Measurements from ENCODE around the gene ACOXL. TPM values are rescaled to one million over a fixed set of nuclear protein-coding genes. Genes with fewer than 3 reads are reported as not detected.

ACOXL gene
- total and polyA plus RNA-seq, 10 of the 15 experiments (the other 5 are each of a cell fraction or from before 2014, with no cell fraction given), result 0.05 to 1.3 (median 0.71) TPM

DNA sequence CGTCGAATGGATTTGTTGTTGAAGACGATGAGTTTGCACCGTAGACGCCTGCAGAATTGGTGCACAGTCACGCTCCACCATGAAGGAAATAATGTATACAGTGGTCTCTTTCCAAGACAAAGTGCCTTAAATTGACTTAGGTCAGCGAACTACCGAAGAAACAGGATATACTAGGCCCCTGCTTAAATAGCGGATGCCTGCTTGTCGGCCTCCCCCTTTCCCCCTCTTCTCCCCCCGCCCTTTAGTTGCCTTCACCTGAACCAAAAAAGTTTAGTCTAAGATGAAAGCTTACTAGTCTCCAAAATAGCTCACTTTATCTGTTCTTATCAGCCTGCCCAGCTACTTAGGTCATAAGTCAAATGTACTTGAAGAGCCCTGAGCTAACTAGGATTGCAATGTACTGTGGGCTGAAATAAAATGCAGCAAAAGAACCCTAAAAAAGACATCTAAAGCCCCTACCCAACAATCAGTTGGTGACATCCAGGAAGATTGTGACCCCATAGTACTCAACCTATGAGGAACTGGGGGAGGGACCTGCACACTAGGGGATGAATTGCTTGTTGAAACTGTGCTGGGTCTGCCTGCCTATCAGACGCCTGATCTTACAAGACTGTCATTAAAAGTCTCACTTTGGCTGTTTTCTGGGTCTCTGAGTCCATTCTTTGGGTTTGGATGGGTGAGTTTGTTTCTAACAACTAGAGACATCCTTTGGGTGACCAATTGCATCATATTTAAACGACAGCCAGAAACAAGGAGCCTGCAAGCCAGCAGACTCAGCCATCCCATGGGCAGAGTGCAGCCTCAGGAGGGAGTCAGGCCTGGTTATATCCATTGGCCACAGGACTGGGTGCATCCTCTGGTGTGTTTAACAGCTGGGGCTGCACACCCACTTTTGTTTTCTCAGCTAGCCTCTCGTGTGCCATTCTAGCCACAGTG is 14.5 kb downstream of the ACOXL start (continued):
- TF ChIP-seq ZNF687 (IDR thresholded peaks at IDR 0.05), result no peak
- TF ChIP-seq POLR2A (IDR thresholded peaks at IDR 0.05; ENCODE audit: low read depth, low read length), result no peak

DNA sequence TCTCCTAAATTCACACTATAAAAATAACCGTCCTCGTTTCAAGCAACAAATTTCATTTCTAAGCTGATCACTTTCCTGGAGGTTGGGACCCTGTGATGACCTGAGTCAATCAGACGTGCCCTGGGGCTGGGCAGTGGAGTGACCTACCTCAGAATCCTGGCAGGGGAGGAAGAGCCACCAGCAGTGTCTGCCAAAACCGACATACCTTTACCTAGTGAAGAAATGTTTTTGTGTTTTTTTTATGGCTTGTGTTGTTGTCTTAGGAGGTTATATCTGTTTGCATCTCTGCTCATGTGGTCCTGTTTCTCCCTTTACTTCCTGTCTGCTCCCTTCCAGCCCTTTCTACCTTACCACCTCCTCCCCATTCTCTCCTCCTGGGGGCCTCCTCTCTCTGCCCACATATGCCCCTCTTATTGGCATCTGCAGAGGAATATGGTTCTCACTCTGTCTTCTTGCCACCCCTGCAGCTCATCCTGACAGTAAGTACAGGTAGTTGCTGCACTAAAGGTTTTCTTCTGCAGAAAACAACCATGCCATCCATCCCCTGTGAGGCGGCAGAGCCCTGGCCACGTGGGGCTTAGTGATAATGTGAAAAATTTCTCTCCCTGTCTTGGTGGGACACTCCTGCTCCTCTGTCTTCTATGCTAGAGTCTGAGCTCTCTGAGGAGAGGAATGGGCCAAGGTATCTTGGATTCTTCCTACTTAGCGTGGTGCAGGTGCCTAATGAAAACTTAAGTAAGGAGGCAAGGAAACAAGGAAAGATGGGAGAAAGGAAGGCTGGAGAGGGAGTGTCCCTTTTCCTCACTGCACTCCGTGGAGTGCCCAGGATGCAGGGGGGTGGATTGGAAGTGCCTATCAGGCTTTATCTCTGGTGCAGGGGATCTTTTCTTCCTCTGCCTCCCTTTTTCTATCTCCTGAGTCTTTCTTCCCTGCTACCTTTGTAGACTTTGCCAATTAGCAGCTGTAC is 15.4 kb downstream of the ACOXL start:
- in situ Hi-C loops (cut with MboI) (loop anchor here (10.0 kb wide), 1 partner anchor 63 kb away; no protein-coding TSS in a partner anchor), intact Hi-C loops (cut with micrococcal nuclease; ENCODE audit: unreplicated experiment) (loop anchor here (2.0 kb wide), 1 partner anchor 73 kb away; no protein-coding TSS in a partner anchor)
- ChIA-PET POLR2A (interaction anchor here (0.6 to 3.1 kb wide), 7 partner anchors 10 to 73 kb away, joined by 3 to 28 read pairs (median 4); partner anchors contain the start of genes ACOXL and BUB1), SMC1A (ENCODE audit: uncharacterized antibody, unreplicated experiment) (interaction anchor here (0.6 to 15.0 kb wide), 16 partner anchors 10 to 899 kb away, joined by 3 to 251 read pairs (median 4); partner anchors contain the start of gene BUB1), CTCF (interaction anchor here (1.0 to 3.3 kb wide), 8 partner anchors 9 to 461 kb away, joined by 3 to 21 read pairs (median 3); partner anchors contain the start of gene BUB1), RAD21 (ENCODE audit: unreplicated experiment) (interaction anchor here (0.7 to 2.9 kb wide), 12 partner anchors 10 to 90 kb away, joined by 3 to 28 read pairs (median 4); partner anchors contain the start of gene BUB1)
- no peak for DNase-seq (ENCODE audit: low read depth, low spot score)
- ATAC-seq, result peak; percentile 47
- no peaks in the 10 kb centered on the region; the same call in 2 of the 3 replicates for H3K9me3 ChIP-seq (replicated peaks; ENCODE audit: control insufficient read depth, insufficient read depth, low read length)
- 67% methylated on average over 8 of the region's 8 CpGs for whole genome bisulfite sequencing (ENCODE audit: insufficient coverage, insufficient replicate concordance, low lambda C conversion rate, missing lambda C conversion rate)
- no peaks in the 10 kb centered on the region for H4K20me1 ChIP-seq (ENCODE audit: control insufficient read depth, insufficient read depth)
- no TSS peak for BruUV-seq (replicated peaks)
- no peak overlapping the region for H3K4me3 ChIP-seq
- H3K4me1 ChIP-seq (ENCODE audit: control insufficient read depth, insufficient read depth, low read length), result peaks cover 19% of the 10 kb centered on the region; the same call in 1 of the 2 replicates
- H3K9ac ChIP-seq (ENCODE audit: control insufficient read depth, insufficient read depth, low read length), result no peak overlapping the region
- H3K27ac ChIP-seq (ENCODE audit: control insufficient read depth, insufficient read depth), result no peak overlapping the region
- H2AFZ ChIP-seq (ENCODE audit: control insufficient read depth, low read depth, low read length), result no peak overlapping the region
- FAIRE-seq, result peak; percentile 13
- peak overlapping the region; percentile 46; the same call in 1 of the 2 replicates for H3K4me2 ChIP-seq (ENCODE audit: control insufficient read depth, insufficient read depth)
- no peaks in the 10 kb centered on the region for H3K36me3 ChIP-seq (ENCODE audit: control insufficient read depth in 2 of 2, insufficient read depth in 2 of 2, low read length in 1 of 2)
- H3K27me3 ChIP-seq (replicated peaks in 1 of 2; ENCODE audit: control insufficient read depth in 2 of 2, insufficient read depth in 2 of 2, low read length in 1 of 2), result no peaks in the 10 kb centered on the region
- H3K79me2 ChIP-seq (ENCODE audit: control insufficient read depth, insufficient read depth, low read length), result no peaks in the 10 kb centered on the region
- TF ChIP-seq DPF2 (IDR thresholded peaks at IDR 0.05), result no peak
- no peak for TF ChIP-seq BHLHE40 (IDR thresholded peaks at IDR 0.05; ENCODE audit: borderline replicate concordance in 1 of 2, low read depth in 2 of 2, low read length in 1 of 2)
- no peak for TF ChIP-seq ZNF622 (IDR thresholded peaks at IDR 0.05)
- no peak for TF ChIP-seq EED (IDR thresholded peaks at IDR 0.05; ENCODE audit: low read depth)
- TF ChIP-seq EZH2 (IDR thresholded peaks at IDR 0.05; ENCODE audit: borderline replicate concordance, control insufficient read depth, low read depth, low read length), result no peak
- no peak for TF ChIP-seq MYB (IDR thresholded peaks at IDR 0.05; ENCODE audit: borderline replicate concordance, low read depth, low read length)
- no peak for TF ChIP-seq ZBTB40 (IDR thresholded peaks at IDR 0.05; ENCODE audit: borderline replicate concordance)
- TF ChIP-seq MTA2 (IDR thresholded peaks at IDR 0.05; ENCODE audit: low read depth), result no peak

Data from GM12878 (cell line).